Fibroblast of skin of right biceps (primary cell): ENCODE data around the gene RAB27A.
"Not testable (repeated sequence)": the region's sequence is repeated elsewhere in the genome, so short reads cannot be mapped to it uniquely, and the experiment has no call there.

Experiments
- DNase-seq: peaks from one replicate; pipeline ENCODE4 v3.0.0-alpha.2; 2013

RAB27A gene

DNA sequence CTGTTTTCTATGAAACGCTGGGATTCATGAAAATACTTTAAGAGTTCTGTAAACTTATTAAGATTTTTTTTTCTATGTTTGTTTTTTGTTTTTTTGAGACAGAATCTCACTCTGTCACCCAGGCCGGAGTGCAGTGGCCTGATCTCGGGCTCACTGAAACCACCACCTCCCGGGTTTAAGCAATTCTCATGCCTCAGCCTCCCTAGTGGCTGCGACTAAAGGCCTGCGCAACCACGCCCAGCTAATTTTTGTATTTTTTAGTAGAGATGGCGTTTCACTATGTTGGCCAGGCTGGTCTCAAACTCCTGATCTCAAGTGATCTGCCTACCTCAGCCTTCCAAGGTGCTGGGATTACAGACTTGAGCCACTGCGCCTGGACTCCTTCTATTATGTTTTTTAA is 39.7 kb downstream of the RAB27A start:
- DNase-seq: not testable (repeated sequence)

DNA sequence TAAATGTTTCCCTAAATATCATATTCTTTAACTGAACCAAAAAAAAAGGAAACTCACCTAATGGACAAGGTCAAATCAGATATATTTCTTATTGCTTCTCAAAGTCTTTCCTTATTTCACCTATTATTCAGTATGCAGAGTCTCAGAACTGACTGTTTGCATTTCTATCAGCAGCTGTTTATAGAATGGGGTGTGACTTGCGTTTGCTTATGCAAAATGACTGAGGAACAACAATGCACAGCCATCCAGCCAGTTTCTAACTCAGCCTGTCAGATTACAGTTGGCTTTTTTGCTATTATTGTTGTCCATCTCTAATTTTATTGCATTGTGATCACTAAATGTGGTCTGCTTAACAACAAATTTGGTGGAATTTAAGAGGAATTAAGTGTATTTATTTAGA is 40.7 kb downstream of the RAB27A start:
- no peak for DNase-seq

DNA sequence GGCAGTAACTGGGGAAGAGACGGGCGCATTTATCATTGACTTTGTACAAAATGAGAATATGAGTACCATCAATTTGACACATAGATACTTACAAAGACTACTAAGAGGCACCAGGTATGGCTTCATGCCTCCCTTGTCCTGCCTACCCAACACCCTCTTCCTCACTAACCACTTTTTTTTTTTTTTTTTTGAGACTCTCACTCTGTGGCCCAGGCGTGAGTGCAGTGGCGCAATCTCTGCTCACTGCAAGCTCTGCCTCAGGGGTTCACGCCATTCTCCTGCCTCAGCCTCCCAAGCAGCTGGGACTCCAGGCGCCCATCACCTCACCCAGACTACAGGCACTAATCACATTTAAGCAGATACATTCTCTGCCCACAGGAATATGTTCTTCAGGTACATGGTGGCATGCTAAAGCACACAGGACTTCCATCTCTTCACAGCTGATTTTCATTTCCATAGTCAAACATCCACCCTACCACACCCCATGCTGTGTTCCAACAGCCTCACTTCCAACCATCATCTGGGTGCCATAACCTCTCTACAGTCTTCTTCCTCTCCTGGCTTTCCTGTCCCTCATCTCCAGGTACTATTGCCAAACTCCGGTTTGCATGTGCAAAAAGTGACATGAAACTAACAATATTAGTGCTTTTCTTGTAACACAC is 41.7 kb downstream of the RAB27A start:
- no peak for DNase-seq

DNA sequence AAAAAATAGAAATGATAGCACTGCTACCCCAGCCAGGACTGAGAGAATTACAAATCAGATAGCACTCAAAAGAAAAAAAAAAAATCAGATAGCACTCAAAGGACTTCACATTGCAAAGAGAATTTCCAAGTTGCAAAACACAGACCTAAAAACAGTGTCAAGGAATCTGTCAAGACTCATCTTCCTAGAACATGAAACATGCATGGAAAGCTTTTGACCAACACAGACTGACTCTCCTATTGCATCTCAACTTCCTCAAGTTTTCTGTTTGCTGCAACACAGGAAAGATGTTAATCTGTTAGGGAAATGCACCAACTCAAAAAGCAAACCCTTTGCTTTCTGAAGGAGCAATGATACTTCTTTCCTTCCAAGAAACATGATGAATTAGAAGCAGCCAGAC is 42.3 kb downstream of the RAB27A start:
- no peak for DNase-seq

- DNase-seq: no peak
Measured at GRCh38 chr15:55246567-55246966, 43.0 kb downstream of the RAB27A start.

DNA sequence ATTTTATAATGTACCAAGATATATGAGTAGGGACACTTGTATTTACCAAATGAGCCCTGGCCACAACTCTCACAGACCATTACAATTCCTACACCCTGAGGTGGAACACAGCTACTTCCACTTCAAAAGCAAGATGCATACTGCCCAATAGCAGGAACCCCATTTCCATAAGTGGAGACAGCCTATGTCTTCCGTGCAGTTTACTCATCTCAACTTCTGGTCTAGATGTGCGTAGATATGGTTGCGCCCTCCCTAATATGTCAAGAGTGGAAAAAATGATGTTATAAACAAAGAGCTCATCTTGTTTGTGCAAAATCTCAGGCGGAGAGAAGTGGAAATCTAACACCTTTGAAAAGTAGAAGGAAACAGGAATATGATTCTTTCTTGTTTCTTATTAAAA is 44.6 kb downstream of the RAB27A start:
- DNase-seq: no peak

DNA sequence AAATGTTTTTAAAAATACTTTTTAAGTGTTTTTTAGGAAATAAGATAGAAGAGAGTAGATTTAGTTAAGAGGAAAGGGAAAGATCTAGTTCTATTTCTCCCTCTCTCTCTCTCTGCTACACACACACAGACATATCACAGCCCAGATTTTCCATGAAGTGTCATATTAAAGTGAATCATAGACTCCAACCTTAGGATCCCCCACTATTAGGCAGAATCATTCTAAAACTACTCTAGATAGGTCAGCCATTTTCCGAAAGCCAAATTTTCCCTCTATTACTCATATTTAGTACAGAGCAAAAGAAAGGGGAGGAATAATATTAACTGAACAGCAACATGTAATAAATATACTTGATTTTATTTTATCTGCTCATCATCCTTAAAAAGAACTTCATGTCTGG is 47.7 kb downstream of the RAB27A start:
- peak; percentile 76 for DNase-seq

DNA sequence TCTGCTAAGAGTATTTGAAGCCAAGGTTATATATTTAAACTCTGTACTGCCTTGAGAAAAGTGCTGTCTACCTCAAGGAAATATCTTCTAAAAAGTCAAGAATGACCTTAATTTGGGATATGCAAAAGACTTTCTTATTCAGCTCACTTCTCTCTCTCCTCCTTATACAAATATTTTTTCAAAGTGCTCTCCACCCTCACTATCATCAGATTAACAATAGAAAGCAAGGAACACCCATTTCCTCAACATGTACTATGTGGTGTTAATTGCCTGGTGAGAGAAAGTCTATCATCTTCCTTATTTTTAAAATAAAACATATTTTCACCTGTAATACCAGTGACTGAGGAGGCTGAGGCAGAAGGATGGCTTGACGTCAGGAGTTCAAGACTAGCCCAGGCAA is 48.4 kb downstream of the RAB27A start:
- no peak for DNase-seq

DNA sequence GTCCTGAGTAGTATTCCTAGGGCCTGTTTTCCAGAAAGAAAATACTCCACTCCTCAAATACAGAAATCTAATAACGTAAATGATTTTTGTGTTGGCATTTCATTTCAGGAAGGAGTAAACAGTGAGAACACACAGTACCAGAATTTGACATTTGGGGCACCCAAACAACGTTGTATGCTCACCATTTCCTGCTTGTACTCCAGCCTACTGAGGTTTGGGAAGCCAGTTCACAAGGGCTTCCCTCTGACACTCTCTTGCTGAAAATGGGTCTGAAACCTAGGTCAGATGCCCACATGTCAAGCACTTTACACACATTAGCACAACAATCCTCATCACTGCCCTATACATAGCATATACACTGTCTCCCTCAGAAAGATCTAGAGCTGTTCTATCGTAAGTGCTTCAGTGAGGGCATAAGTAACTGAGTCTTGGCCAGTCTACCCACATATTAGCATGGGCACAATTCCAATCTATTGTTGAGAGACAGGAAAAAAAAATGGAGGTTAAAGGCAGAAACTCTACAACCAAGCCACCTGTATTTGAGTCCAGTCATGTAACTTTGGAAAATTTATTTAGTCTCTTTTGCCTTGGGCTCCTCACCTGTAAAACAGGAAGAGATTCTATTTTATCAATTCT is 49.4 kb downstream of the RAB27A start:
- DNase-seq: no peak

DNA sequence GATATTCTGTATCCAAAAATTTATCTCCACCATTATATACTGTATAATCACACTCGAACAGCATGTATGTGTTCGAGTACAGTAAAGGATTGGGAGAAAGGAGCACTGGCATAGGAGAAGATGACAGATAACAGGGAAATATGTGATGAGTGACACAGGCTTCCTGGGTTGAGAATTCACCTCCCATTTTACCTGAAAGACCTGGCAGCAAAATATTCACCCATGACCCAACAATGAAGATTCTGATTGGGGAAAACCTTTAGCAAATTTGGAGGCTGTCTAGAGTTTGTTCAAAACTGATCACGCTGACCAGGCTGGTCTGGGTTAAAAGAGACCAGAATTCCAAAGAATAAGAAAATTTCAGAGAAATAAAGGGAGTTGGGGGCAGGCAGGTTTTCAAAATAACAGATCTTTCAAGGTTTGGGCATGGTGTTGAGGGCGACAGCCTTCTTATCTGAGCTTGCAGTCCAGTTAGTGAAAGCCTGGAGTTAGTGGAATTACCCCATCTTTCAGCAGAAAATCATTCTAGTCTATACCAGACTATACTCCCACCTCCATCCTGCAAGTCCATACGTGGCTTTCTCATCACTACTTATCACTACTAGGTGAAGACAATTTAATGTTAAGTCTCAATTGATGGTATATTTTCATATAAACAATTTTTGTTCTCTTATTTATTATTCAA is 50.0 kb downstream of the RAB27A start:
- no peak for DNase-seq

GRCh38 chr15:55238877-55239276 is 50.7 kb downstream of the RAB27A start:
- no peak for DNase-seq

DNA sequence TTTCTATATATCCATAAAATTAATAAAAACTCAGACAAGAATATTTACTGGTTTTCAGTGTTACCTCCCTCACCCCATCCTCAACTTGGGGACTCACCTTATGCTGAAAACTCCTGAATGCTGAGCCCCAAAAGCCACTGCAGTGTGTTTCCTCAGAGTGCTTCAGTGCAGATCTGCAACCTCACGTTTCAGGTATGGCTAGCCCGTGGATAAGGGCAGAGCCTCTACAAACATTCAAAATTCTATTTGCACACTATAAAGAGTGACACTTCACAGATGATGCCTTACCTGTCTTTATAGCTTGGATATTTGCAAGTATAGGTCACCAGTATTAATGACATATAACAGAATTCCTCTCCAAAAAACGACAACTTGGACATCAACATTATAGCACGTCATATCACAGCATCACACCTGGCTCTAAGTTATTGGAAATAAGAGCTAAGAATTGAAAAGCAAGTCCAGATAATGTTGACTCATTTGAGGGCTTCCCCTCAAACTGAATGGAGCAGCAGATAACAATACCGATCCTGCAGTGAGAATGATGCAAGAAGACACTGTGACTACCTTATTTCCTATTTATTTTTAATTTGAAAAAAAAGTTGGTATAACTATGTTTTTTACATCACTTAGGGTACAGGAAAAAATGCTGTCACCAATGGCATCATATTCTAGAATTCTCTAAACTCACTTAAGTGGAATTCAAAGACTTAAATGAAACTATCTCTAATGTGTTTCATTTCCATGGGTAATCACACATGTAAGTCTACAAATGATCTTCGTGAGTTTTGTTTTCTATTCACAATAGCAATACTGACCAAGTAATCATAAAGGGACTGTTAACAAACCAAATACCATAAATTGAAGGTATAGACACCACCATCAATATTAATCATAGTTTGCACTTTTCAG is 52.1 kb downstream of the RAB27A start:
- no peak for DNase-seq

- DNase-seq: no peak
Measured at GRCh38 chr15:55235546-55236036, 54.0 kb downstream of the RAB27A start.

DNA sequence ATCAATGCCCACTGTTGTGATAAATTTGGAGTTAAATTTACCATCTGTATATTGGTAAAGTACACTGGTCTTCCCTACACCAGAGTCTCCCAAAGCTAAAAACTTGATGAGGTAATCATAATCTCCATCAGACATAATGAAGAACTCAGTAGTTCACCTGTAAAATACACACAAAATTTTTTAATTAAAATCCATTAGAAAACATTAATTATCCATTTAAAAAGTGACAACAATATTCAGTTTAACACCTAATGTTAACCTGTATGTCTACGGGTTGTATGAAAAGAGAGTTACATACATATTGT is 54.9 kb downstream of the RAB27A start:
- no peak for DNase-seq

DNA sequence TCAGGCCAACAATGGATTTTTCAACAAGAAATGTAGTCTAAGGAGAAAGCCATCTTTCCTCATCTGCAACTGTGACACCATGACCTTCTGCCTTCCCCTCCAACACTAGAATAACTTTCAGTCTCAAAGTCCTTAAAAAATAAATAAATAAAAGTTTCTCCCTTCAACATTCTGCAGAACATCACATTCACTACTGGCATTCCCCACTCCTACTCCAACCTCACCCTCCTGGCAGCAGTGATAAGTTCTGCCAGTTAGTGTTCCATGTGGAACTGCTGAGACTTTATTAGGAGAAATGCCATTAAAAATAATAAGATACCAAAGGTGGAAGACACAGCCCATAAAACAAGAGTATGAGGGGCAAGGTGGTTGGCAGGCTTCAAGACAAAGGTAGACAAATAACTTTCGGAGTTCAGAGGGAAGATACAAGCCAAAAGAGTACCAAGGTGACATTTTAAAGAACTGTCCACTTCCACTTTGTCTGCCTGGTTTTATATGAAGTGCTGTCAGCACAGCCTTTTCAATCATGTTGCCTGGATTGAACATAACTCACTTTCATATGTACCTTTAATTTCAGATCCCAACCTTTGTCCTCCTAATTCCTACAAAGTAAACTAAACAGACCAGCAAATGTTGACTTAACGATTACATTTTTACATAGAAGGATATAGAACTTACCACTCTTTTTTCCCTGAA is 55.4 kb downstream of the RAB27A start:
- no peak for DNase-seq

- no peak for DNase-seq
Measured at GRCh38 chr15:55231455-55231854, 58.2 kb downstream of the RAB27A start.

- no peak for DNase-seq
Measured at GRCh38 chr15:55230953-55231352, 58.7 kb downstream of the RAB27A start.

GRCh38 chr15:55230051-55230670 is 59.5 kb downstream of the RAB27A start:
- DNase-seq: no peak

GRCh38 chr15:55226127-55226526 is 63.5 kb downstream of the RAB27A start:
- no peak for DNase-seq

- DNase-seq: no peak
Measured at GRCh38 chr15:55224892-55225291, 64.7 kb downstream of the RAB27A start.

- no peak for DNase-seq
Measured at GRCh38 chr15:55222588-55222987, 67.0 kb downstream of the RAB27A start.
